ENCODE results near the gene COX17.

The COX17 gene

DNA sequence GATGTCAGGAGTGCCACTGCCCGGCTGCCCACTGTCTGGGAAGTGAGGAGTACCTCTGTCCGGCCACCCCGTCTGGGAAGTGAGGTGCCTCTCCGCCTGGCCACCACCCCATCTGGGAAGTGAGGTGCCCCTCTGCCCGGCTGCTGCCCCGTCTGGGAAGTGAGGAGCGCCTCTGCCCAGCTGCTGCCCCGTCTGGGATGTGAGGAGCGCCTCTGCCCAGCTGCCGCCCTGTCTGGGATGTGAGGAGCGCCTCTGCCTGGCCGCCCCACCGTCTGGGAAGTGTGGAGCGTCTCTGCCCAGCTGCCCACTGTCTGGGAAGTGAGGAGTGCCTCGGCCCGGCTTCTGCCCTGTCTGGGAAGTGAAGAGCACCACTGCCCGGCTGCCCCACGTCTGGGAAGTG lies 3.3 kb downstream of the COX17 start:
- no peak for DNase-seq (ENCODE audit: low read depth)

GRCh38 chr3:119672776-119673175 lies 4.4 kb downstream of the COX17 start:
- no peak for DNase-seq (ENCODE audit: low read depth)

- peak; percentile 38 for DNase-seq (ENCODE audit: low read depth)
Measured at GRCh38 chr3:119669906-119670570, 7.2 kb downstream of the COX17 start.

DNA sequence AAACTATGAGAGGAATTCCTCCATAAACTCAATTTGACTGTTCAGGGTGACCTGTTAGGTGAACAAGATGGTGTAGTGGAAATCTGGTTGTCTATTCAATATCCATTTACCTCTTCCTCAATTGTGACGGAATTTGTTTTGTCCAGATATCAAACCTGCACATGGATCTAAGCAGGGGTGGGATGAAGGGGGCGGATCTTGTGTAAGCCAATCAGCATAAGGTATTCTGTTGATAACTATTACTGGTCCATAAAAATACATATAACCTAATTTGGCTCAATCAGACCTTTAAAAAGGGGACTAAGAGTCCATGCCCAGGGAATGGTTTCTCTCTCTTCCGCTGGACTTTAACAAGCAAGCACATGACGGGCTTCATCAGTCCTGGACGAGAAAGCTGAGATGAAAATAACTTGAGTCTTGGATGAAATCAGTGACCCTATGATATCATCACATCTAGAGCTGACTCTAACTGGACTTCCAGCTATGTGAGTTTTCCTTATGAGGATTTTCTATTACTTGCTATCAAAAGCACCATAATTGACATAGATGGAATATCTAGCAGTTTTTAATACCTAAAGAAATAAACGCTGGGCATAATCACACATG lies 11.1 kb downstream of the COX17 start:
- no peak for DNase-seq (ENCODE audit: low read depth)

- DNase-seq (ENCODE audit: low read depth), result peak; percentile 50
Measured at GRCh38 chr3:119664850-119665379, 12.3 kb downstream of the COX17 start.

DNA sequence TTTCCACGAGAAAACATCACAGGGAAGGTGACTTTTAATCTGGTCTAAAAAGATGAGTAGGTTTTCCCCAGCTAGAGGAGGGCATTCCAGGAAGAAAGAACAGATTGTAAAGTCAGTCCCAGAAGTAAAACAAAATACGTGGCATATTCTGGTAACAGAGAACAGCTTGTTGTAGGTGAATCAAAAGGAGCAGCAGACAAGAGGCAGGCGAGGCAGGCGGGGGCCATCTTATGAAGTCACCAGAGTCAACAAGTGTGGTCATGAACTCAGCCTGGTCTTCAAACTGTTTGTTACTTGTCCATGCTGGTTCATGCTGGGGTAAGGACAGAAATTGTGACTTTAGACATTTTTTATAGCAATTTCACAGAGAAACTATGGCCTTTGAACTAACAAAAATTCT lies 12.8 kb downstream of the COX17 start:
- DNase-seq (ENCODE audit: low read depth), result peak; percentile 17

DNA sequence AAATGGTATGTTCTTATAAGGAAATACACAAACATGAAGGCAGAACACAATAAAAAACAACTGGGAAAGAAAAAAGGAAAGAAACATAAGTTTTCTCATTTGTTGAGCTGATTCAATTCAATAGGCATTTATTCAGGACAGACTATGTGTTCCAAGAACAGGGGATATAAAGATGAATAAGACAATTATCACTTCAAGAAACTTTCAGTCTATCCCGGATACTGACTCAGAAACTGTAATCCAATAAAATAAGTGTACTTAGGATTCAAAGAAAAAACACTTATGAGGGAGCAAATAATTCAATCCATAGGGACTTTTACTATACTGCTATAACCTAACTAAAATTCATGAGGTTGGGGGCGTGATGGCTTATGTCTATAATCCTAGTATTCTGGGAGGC lies 13.3 kb downstream of the COX17 start:
- peak; percentile 32 for DNase-seq (ENCODE audit: low read depth)

DNA sequence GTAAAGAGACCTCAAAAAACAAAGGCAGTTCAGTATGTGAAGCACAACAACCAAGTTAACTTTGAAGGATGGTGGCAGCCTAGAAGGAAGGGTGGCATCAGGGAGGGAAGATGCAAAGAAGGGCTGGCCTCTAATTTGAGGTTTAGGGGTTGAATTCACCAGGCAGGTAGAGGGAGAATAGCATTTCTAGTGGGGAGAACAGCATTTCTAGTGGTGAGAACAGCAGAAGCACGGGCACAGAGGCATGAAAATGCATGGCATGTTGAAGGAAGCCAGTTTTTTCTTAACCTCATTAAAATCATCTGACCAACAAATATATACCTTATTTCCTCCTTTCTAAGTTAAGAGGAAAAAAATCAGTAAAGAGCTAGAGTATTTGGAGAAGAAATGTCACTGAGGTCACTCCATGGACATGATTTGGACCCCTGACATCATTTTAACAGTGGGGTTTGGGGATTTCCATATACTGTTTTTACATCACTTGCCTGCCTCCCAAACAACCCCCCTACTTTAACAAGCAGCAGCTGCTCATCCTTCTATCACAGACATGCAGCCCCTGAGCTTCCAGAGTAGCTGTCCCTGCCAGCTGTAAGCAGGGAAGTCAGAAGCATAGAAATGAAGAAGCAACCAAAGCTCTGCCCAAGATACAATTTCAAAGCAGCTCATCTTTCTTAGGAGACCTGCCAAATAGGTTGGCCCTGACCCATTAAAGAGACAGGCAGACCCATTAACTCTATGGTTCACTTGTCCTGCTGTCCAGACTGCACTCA lies 14.4 kb downstream of the COX17 start:
- peak; percentile 57 for DNase-seq (ENCODE audit: low read depth)

DNA sequence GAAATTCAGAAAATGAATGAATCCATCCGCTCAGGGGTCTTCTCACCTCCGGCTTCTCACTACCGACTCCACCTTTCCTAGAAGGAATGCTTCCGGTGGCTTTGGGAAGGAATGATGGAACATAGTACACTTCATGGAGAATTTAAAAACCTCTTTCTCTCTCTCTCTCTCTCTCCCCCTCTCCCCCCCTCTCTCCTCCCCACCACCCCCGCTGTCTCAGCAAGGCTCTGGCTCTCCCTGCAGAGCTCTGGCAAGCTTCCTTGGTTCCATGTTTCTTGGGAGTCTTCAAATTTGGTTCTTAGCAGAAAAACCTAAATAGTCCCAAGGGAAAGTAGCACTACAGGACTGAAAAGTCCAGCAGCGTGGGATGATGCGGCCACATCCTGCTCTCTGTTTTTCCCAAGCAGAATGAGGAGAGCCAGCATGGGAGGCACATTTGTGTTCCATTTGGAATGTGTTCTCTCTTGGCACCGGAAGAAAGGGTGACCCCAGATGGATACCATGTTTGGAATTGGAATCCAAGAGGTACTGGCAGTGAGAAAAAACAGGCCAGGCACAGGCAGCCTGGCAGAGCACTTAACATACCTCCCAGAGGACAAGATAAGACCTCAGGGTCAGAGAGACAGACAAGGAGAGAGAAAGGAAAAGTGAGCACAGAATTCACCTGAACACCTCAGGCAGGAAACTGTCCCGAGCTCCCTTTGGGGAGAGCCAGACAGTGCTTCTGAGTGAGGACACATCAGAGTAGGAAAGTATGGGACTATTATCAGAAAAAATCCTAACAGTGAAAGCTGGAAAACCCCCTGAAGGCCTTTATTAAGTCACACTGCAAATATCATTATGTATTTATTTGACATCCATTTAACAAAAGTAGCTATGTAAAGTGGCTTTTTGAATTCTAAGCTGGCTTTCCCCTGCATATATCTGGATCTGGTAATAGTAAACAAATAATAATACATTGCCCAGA lies 16.4 kb downstream of the COX17 start, which contains the start of gene POPDC2:
Gene POPDC2, minus strand, starts transcription at position 116 of the 967 bp plus-strand sequence. CDS start 166 bp downstream, outside the sequence.
- no peak for DNase-seq (ENCODE audit: low read depth)

GRCh38 chr3:119659606-119660291 lies 17.5 kb downstream of the COX17 start:
- DNase-seq (ENCODE audit: low read depth), result no peak

- no peak for DNase-seq (ENCODE audit: low read depth)
Measured at GRCh38 chr3:119658994-119659393, 18.2 kb downstream of the COX17 start.

DNA sequence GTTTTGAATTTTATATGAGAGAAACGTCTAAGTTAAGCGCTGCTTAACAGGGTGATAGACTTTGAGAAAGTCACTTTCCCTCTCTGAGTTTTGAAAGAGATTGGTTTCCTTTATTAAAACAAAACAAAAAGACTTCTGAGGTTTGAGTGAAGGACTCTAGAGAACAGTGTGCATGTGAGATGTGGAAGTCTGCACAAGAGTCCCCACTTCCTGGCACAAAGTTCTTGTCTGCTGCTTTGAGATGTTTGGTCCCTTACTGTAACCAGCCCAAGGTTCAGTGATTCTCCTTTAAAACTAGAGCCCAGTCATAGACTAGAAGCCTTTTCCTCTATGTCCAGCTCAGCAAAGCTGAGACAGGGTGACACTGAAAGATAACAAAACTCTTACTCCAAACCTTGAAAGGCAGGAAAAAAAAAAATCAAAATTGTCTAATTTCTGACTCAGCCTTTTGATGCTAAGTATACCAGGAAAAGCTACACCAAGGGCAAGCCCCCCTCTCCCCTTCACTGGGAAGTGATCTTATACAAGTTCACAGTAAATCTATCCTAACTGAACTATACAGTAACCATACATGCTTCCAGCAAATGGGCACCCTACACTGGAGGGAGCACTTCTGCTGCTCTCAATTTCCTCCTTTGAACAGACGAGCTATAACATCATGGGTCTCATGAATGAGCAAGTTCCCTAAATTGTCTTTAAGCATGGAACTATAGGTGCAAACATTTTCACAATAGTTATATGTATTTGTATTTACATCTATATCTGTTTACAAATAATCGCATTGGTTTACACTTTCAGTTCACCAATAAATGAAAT lies 19.1 kb downstream of the COX17 start:
- no peak for DNase-seq (ENCODE audit: low read depth)

- DNase-seq (ENCODE audit: low read depth), result no peak
Measured at GRCh38 chr3:119653876-119654275, 23.3 kb downstream of the COX17 start.

DNA sequence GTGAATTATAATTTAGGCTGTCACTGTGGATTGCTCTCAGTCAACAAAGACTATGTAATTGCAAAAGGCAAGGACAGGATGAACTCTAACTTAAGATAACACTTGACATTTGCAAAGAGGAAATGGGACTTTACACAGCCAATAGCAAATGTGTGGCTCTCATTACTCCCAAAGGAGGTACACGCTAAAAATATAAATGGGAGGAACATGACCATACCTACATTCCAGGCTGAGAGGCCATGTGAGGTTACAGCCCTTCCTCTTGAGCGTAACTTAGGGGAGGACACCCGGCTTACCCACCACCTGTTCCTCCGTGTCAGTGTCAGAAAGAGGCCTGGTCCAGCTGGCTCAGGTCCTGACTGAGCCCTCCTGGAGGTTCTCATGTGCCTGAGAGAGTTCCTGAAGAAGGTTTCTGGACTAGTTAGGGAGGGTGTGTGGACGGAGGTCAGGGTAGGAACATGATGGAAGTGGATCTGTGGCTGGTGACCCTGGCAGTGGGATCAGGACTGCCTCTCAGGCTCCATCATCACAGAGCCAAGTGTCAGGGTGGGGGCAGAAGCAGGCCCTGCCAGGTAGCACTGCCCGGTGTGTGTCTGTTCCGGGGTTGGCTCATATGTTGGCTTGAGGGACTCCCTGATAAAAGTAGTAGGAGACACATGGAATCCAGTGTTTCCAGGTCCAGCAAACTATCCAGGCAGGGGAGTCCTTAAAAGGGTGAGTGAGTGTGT lies 24.7 kb downstream of the COX17 start:
- no peak for DNase-seq (ENCODE audit: low read depth)

DNA sequence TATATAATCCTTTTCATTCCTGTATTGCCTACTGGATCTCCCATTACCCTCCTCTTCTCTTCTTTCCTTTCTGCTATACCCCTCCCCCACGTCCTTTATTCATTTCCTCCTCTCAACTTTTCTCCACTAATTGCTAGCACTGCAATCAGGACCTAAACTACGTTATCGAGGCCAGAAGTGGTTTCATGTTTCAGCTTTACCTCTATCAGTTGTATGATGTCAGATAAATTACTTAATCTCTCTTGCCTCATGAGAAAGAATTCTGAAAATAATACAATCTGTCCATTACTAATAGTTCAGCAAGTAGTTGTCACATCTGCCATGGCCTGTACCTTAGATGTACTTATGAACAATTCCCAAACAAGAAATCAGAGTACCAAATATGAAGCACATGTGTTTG lies 27.4 kb downstream of the COX17 start:
- peak; percentile 56 for DNase-seq (ENCODE audit: low read depth)

- DNase-seq (ENCODE audit: low read depth), result no peak
Measured at GRCh38 chr3:119647843-119648575, 29.2 kb downstream of the COX17 start.

- DNase-seq (ENCODE audit: low read depth), result no peak
Measured at GRCh38 chr3:119647171-119647570, 30.0 kb downstream of the COX17 start.

DNA sequence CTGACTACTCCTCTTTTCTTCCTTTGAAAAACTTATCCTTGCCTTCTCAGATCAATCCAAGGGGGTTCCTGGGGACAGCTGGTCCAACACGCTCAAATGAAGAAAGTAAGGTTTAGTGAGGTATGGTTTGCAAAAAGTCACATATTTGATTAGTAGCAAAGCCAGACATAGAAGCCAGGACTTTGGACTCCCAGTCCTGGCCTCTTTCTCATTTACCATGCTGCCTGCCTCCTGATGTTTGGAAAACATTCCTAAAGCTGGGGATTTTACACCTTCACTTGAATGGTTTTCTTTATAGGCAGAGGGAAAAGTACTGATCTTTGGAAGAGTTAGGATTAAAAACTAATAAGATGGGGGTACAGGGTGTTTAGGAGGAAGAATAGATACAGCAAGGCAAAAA lies 31.4 kb downstream of the COX17 start:
- DNase-seq (ENCODE audit: low read depth), result no peak

GRCh38 chr3:119644481-119644880 lies 32.7 kb downstream of the COX17 start:
- DNase-seq (ENCODE audit: low read depth), result no peak

All from iris pigment epithelial cell (primary cell).